WTC11 (cell line): ENCODE data around the gene DDIT4. TPM values are rescaled to one million over a fixed set of nuclear protein-coding genes. Genes with fewer than 3 reads are reported as not detected.

Experiments used
- ATAC-seq: fragments of 200-7000 bp; cut with Tn5 transposase; 2 replicates; pipeline ENCODE4 v1.10.0; 2021; ENCODE audit warnings: mild to moderate bottlenecking, moderate library complexity
- CTCF ChIA-PET: fragments of 300-600 bp; sonication (Branson Sonifier 250); formaldehyde crosslinking; loops from one replicate; lab custom pipeline; 2021; ENCODE audit warnings: antibody characterized with exemption; lab: Charles Lee
- POLR2A ChIA-PET: fragments of 350-600 bp; sonication (Branson Sonifier 250); formaldehyde crosslinking; loops from one replicate; lab custom pipeline; 2021; ENCODE audit warnings: antibody characterized with exemption; lab: Charles Lee
- DNase-seq: peaks from one replicate; pipeline ENCODE4 v3.0.0; 2021; ENCODE audit warnings: low spot score
- H3K27ac Mint-ChIP-seq: 2 replicates; pipeline ENCODE4 v1.8.0; 2021; ENCODE audit warnings: mixed read lengths
- H3K27me3 Mint-ChIP-seq: 2 replicates; pipeline ENCODE4 v1.8.0; 2021; ENCODE audit warnings: low read depth, mild to moderate bottlenecking, moderate library complexity, mixed read lengths
- H3K36me3 Mint-ChIP-seq: 2 replicates; pipeline ENCODE4 v1.8.0; 2021; ENCODE audit warnings: mixed read lengths
- H3K4me1 Mint-ChIP-seq: 2 replicates; pipeline ENCODE4 v1.8.0; 2022; ENCODE audit warnings: mixed read lengths
- H3K4me3 Mint-ChIP-seq: 2 replicates; pipeline ENCODE4 v1.8.0; 2021; ENCODE audit warnings: mild to moderate bottlenecking, moderate library complexity, mixed read lengths
- H3K9me3 Mint-ChIP-seq: 2 replicates; pipeline ENCODE4 v1.8.0; 2021; ENCODE audit warnings: mixed read lengths
- AFF4 ChIP-seq: sonication (generic); formaldehyde crosslinking; IDR thresholded peaks from 2 replicates; pipeline ENCODE4 v1.8.1; 2023; ENCODE audit warnings: mild to moderate bottlenecking, missing genetic modification reagents, borderline replicate concordance
- ESRRA ChIP-seq: sonication (generic); formaldehyde crosslinking; IDR thresholded peaks from 2 replicates; pipeline ENCODE4 v1.8.1; 2022; ENCODE audit warnings: mild to moderate bottlenecking, missing genetic modification reagents, borderline replicate concordance
- IRF1 ChIP-seq: sonication (generic); formaldehyde crosslinking; IDR thresholded peaks from 2 replicates; pipeline ENCODE4 v1.8.0; 2023; ENCODE audit warnings: missing genetic modification reagents
- IRF2 ChIP-seq: sonication (generic); formaldehyde crosslinking; IDR thresholded peaks from 2 replicates; pipeline ENCODE4 v1.8.0; 2022; ENCODE audit warnings: low read depth, missing genetic modification reagents, borderline replicate concordance
- KAT7 ChIP-seq: sonication (generic); formaldehyde crosslinking; IDR thresholded peaks from 2 replicates; pipeline ENCODE4 v1.8.1; 2023; ENCODE audit warnings: missing genetic modification reagents, mild to moderate bottlenecking, borderline replicate concordance
- NFATC4 ChIP-seq: fragments of 250-450 bp; sonication (Bioruptor Pico); IDR thresholded peaks from 2 replicates; pipeline ENCODE4 v1.9.0; 2021; ENCODE audit warnings: mild to moderate bottlenecking
- TP53 ChIP-seq: sonication (generic); formaldehyde crosslinking; IDR thresholded peaks from 2 replicates; pipeline ENCODE4 v1.8.1; 2023; ENCODE audit warnings: mild to moderate bottlenecking, missing genetic modification reagents
- ZMAT4 ChIP-seq: fragments of 250-450 bp; sonication (Bioruptor Pico); IDR thresholded peaks from 2 replicates; pipeline ENCODE4 v1.9.0; 2021; ENCODE audit warnings: mild to moderate bottlenecking
- ZNF425 ChIP-seq: fragments of 250-450 bp; sonication (Bioruptor Pico); conservative IDR thresholded peaks from 2 replicates; pipeline ENCODE4 v1.9.0; 2021; ENCODE audit warnings: mild to moderate bottlenecking
- ZNF532 ChIP-seq: fragments of 250-450 bp; sonication (Bioruptor Pico); IDR thresholded peaks from 2 replicates; pipeline ENCODE4 v1.9.0; 2021; ENCODE audit warnings: mild to moderate bottlenecking, borderline replicate concordance
- ZNF671 ChIP-seq: fragments of 250-450 bp; sonication (Bioruptor Pico); IDR thresholded peaks from 2 replicates; pipeline ENCODE4 v1.8.0; 2021; ENCODE audit warnings: mild to moderate bottlenecking
- total RNA-seq: library from RNA; stranded (reverse); gene quantifications from 3 replicates; pipeline ENCODE4 v1.2.3, GENCODE V29; 2021
- TF ChIP-seq, protein P1 (sequence below): sonication (generic); formaldehyde crosslinking; IDR thresholded peaks from 2 replicates; pipeline ENCODE4 v1.8.0; 2023; ENCODE audit warnings: mild to moderate bottlenecking, missing genetic modification reagents
- TF ChIP-seq, protein P2 (sequence below): sonication (generic); formaldehyde crosslinking; IDR thresholded peaks from 2 replicates; pipeline ENCODE4 v1.8.1; 2022; ENCODE audit warnings: low read depth, missing genetic modification reagents, borderline replicate concordance

Gene DDIT4
- total RNA-seq, 1 experiment from 2014 or later: 118 TPM

- TF ChIP-seq IRF1 (CRISPR knock-in tag) (no peak), ZMAT4 (CRISPR knock-in tag) (no peak), ZNF425 (no peak), IRF2 (CRISPR knock-in tag) (no peak), ESRRA (CRISPR knock-in tag) (no peak), KAT7 (no peak), ZNF532 (CRISPR knock-in tag) (no peak)
- TF ChIP-seq, protein P1, sequence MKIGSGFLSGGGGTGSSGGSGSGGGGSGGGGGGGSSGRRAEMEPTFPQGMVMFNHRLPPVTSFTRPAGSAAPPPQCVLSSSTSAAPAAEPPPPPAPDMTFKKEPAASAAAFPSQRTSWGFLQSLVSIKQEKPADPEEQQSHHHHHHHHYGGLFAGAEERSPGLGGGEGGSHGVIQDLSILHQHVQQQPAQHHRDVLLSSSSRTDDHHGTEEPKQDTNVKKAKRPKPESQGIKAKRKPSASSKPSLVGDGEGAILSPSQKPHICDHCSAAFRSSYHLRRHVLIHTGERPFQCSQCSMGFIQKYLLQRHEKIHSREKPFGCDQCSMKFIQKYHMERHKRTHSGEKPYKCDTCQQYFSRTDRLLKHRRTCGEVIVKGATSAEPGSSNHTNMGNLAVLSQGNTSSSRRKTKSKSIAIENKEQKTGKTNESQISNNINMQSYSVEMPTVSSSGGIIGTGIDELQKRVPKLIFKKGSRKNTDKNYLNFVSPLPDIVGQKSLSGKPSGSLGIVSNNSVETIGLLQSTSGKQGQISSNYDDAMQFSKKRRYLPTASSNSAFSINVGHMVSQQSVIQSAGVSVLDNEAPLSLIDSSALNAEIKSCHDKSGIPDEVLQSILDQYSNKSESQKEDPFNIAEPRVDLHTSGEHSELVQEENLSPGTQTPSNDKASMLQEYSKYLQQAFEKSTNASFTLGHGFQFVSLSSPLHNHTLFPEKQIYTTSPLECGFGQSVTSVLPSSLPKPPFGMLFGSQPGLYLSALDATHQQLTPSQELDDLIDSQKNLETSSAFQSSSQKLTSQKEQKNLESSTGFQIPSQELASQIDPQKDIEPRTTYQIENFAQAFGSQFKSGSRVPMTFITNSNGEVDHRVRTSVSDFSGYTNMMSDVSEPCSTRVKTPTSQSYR (CRISPR knock-in tag): no peak
- TF ChIP-seq, protein P2, sequence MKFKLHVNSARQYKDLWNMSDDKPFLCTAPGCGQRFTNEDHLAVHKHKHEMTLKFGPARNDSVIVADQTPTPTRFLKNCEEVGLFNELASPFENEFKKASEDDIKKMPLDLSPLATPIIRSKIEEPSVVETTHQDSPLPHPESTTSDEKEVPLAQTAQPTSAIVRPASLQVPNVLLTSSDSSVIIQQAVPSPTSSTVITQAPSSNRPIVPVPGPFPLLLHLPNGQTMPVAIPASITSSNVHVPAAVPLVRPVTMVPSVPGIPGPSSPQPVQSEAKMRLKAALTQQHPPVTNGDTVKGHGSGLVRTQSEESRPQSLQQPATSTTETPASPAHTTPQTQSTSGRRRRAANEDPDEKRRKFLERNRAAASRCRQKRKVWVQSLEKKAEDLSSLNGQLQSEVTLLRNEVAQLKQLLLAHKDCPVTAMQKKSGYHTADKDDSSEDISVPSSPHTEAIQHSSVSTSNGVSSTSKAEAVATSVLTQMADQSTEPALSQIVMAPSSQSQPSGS (CRISPR knock-in tag): no peak
Measured at GRCh38 chr10:72255977-72256729, 17.6 kb upstream of the DDIT4 start (continued).

DNA sequence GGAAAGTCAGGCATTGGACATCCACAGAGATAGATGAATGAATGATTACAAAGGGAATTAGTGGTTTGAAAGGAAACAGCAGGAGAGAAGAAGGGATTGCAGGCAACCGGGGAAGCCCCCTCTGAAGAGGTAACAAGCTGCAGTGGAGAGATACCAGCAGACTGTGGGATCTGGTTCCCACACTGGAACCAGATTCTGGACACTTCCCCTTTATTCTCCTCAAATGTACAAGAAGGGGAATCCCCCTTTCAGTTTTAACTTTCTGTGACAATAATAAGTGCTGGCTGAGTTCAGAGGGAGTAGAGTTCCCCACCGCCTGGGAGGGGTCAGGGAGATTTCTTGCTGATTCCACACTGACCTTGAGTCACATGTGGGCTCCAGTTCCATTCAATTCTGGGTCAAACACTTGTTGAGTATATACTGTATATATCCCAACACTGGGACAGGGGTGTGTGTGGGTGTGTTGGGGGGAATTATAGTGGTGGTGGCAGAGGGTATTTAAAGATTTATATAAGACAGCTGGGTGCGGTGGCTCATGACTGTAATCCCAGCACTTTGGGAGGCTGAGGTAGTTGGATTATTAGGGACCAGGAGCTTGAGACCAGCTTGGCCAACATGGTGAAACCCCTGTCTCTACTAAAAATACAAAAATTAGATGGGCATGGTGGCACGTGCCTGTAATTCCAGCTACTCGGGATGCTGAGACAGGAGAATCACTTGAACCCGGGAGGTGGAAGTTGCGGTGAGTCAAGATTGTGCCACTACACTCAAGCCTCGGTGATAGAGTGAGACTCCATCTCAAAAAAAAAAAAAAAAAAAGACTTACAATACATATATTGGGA, 16.5 kb upstream of the DDIT4 start:
- H3K4me3 Mint-ChIP-seq: no peak overlapping the region
- POLR2A ChIA-PET: interaction anchor here (0.7 to 1.0 kb wide), 2 partner anchors 16 to 43 kb away, joined by 3 read pairs; partner anchors contain the start of gene DDIT4
- ATAC-seq: no peak
- TF ChIP-seq AFF4 (CRISPR knock-in tag) (no peak), TP53 (CRISPR knock-in tag) (no peak), IRF1 (CRISPR knock-in tag) (no peak), ZNF671 (CRISPR knock-in tag) (no peak), NFATC4 (CRISPR knock-in tag) (no peak)

More for the DNA sequence above, 16.5 kb upstream of the DDIT4 start:
- CTCF ChIA-PET: interaction anchor here (0.6 to 6.1 kb wide), 8 partner anchors 9 to 294 kb away, joined by 3 to 75 read pairs (median 4); partner anchors contain the start of gene DDIT4
- H3K36me3 Mint-ChIP-seq: no peaks in the 10 kb centered on the region
- no peaks in the 10 kb centered on the region; the same call in 1 of the 2 replicates for H3K27me3 Mint-ChIP-seq
- H3K4me1 Mint-ChIP-seq: peaks cover 60% of the 10 kb centered on the region
- no peak for DNase-seq
- no peak overlapping the region for H3K27ac Mint-ChIP-seq
- H3K9me3 Mint-ChIP-seq: no peaks in the 10 kb centered on the region
